Measurements from ENCODE around the gene RBM38. TPM values are rescaled to one million over a fixed set of nuclear protein-coding genes. Genes with fewer than 3 reads are reported as not detected.
"Not testable (repeated sequence)": the region's sequence is repeated elsewhere in the genome, so short reads cannot be mapped to it uniquely, and the experiment has no call there.

The RBM38 gene
- total RNA-seq, 2 donors from 2014 or later: 26.5 to 32.7 TPM

- no peak for DNase-seq (ENCODE audit: low spot score)
- intact Hi-C loops (cut with DNase I): loop anchor here in 1 of 2 donors (10.0 kb wide), 1 partner anchor 65 kb away; no protein-coding TSS in a partner anchor
These were observed 18.6 kb downstream of the RBM38 start for GRCh38 chr20:57409672-57410397.

- DNase-seq (ENCODE audit: low spot score): no peak
These were observed 19.3 kb downstream of the RBM38 start for GRCh38 chr20:57410398-57410920.

DNA sequence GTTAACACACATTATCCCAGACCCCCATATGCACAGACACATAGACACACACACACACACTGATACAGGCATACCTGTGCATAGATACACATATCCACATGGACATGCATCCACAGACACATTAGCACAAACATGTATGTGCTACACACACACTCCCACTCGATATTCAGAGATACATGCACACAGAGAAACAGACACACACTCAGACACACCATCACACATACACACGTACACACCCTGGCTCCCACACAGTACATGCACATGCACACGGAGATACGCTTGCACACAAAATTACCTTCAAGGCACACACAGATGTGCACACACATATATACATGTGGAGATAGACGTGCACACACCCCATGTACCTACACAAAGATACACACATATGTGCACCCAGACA, 19.7 kb downstream of the RBM38 start:
- intact Hi-C loops (cut with DNase I): no loop called here
- no peak for DNase-seq (ENCODE audit: low spot score)

More at GRCh38 chr20:57410398-57410920, 19.3 kb downstream of the RBM38 start:
- intact Hi-C loops (cut with DNase I): no loop called here

GRCh38 chr20:57411406-57412283, 20.4 kb downstream of the RBM38 start:
- DNase-seq (ENCODE audit: low spot score): no peak
- intact Hi-C loops (cut with DNase I): no loop called here

GRCh38 chr20:57412347-57413029, 21.3 kb downstream of the RBM38 start:
- intact Hi-C loops (cut with DNase I): no loop called here
- DNase-seq (ENCODE audit: low spot score): no peak

- intact Hi-C loops (cut with DNase I): no loop called here
- no peak for DNase-seq (ENCODE audit: low spot score)
These were observed 22.8 kb downstream of the RBM38 start for GRCh38 chr20:57413986-57414385.

DNA sequence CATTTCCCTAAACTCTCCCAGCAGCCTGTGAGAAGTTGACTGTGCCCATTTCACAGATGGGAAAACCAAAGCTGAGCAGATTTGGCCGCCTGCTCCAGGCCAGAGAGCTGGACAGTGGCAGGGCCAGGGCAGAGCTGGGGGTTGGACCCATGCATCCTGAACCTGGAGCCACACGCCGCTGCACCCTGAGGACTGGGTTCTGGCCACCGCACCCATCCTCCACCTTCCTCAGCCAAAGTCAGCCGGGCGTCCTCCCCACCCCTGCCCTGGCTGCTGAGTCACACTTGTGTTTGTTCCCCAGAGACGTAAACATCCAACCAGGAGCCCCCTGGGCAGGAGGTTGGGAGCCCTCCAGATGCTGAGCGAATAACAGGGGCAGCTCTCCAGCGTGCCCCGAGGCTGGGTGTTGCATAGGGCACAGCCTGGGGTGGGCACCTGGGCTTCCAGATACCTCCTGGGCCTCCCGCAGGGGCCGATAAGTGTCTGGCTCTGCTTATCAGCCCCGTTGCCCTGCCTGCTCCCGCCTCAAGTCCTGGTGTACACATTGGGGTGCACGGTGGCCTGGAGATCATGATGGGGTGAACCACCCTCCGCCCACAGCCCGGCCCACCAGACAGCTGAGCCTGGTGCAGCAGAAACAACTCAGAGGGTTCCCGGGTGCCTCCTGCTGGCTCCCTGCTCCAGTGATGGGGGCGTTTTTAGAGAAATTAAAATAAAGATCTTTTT, 23.8 kb downstream of the RBM38 start:
- intact Hi-C loops (cut with DNase I): no loop called here
- no peak for DNase-seq (ENCODE audit: low spot score)

- intact Hi-C loops (cut with DNase I): no loop called here
- no peak for DNase-seq (ENCODE audit: low spot score)
These were observed 24.6 kb downstream of the RBM38 start for GRCh38 chr20:57415771-57416170.

- no peak for DNase-seq (ENCODE audit: low spot score)
- intact Hi-C loops (cut with DNase I): no loop called here
These were observed 25.3 kb downstream of the RBM38 start for GRCh38 chr20:57416296-57417022.

DNA sequence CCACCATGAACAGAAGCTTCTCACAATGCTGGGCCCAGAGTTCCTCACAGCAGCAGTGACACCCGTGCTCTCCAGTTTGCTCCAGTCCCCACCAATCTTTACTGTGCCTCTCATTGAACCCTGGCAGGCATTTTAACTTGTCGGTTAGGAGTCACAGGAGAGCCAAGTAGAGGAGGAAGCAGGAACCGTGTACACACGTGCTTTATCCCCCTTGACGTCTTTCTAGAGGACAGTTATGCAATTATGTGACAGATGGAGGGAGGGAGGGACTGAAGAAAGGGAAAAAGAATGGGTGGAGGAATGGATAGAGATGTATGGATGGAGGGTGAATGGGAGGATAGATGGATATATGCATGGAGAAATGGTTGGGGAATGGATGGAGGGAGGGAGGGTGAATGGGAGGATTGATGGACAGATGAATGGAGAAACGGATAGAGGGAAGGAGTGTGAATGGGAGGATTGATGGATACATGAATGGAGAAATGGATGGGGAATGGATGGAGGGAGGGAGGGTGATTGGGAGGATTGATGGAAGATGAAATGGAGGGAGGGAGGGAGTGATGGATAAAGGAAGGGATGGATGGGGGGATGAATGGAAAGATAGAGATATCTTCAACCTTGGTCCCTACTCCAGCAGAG, 26.0 kb downstream of the RBM38 start:
- intact Hi-C loops (cut with DNase I): no loop called here
- no peak for DNase-seq (ENCODE audit: low spot score)

DNA sequence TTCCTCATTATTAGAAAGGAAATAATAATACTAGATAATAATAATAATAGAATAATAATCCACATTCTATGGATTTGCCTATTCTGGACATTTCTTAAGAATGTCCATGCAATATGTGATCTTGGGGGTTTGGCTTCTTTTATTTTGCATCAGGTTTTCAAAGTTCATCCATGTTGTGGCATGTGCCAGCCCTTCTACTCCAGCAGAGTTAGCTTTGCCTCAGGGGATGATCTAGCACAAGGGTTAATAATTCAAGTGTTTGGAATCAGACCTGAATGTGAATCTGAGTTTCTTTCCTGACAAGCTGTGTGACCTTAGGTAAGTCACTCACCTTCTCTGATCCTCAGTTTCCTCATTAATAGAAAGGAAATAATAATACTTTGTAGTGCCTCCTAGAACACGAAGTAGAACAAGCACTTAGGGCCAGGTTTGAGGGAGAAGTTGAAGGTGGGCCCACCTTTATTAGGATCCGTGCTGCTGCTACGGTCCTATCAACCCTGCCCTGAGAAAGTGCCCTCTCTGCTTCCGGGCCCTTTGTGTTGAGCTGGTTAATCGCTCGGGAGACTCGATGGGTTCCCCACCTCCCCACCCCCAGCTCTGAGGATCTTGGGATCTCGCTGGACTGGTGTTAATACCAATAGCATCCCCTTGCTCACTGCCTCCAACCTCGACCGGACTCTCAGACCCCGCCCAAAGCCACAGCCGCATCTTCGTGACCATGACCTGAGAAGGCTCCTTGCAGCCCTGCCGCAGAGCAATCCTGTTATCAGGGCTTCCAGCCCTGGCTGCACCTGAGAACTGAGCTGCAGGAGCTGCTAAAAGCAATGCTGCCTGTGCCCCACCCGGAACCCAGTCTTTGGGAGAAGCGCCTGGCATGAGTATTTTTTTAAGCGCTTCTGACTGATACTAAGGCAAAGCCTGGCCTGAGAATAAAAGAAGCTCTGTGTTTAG, 26.9 kb downstream of the RBM38 start:
- intact Hi-C loops (cut with DNase I): no loop called here
- DNase-seq (ENCODE audit: low spot score): no peak

GRCh38 chr20:57419479-57419878, 28.3 kb downstream of the RBM38 start:
- DNase-seq (ENCODE audit: low spot score); intact Hi-C loops (cut with DNase I): not testable (repeated sequence)

- intact Hi-C loops (cut with DNase I): no loop called here
- DNase-seq (ENCODE audit: low spot score): no peak
These were observed 29.5 kb downstream of the RBM38 start for GRCh38 chr20:57420571-57421252.

- no peak for DNase-seq (ENCODE audit: low spot score)
- intact Hi-C loops (cut with DNase I): no loop called here
These were observed 30.3 kb downstream of the RBM38 start for GRCh38 chr20:57421253-57422220.

GRCh38 chr20:57422254-57422653, 31.1 kb downstream of the RBM38 start:
- intact Hi-C loops (cut with DNase I): no loop called here
- no peak for DNase-seq (ENCODE audit: low spot score)
